Adrenal gland (tissue), 12 donors: Measurements from ENCODE around the gene ZNF786. TPM values are rescaled to one million over a fixed set of nuclear protein-coding genes. Genes with fewer than 3 reads are reported as not detected.

ENCODE experiments used
- DNase-seq, 7 donors: peaks; one replicate each; pipeline ENCODE4 v3.0.0-alpha.2; 2019 to 2020
- H3K27ac ChIP-seq, 5 donors: fragments of 200-600 bp; sonication (generic) in 4 of 5; 1 replicate in 3 of 5; 2 replicates in 2 of 5; pipeline versions ENCODE4 v1.5.1 to v1.8.0; 2016 to 2020; ENCODE audit warnings: mild to moderate bottlenecking in 1 of 5
- H3K27me3 ChIP-seq: fragments of 200-600 bp; 2 replicates; pipeline ENCODE4 v1.8.0; 2021
- H3K36me3 ChIP-seq, 2 donors: fragments of 200-600 bp; replicated peaks in 1 of 2; 1 replicate in 1 of 2; 2 replicates in 1 of 2; pipeline versions ENCODE4 v1.5.1 to v1.8.0; 2018 to 2022
- H3K4me1 ChIP-seq, 2 donors: fragments of 200-600 bp; replicated peaks in 1 of 2; 1 replicate in 1 of 2; 2 replicates in 1 of 2; pipeline versions ENCODE4 v1.5.1 to v1.8.0; 2018 to 2021
- H3K4me3 ChIP-seq, 4 donors: fragments of 200-600 bp; sonication (generic) in 3 of 4; one replicate each; pipeline ENCODE4 v1.5.1; 2016 to 2018
- H3K9me3 ChIP-seq, 3 donors: fragments of 200-600 bp; sonication (generic) in 1 of 3; replicated peaks in 1 of 3; 1 replicate in 2 of 3; 2 replicates in 1 of 3; pipeline versions ENCODE4 v1.5.1 to v1.8.0; 2016 to 2021
- POLR2A ChIP-seq, 2 donors: fragments of 450-650 bp; IDR thresholded peaks; one replicate each; pipeline ENCODE4 v1.6.1; 2017; ENCODE audit warnings: antibody characterized with exemption in 2 of 2, mild to moderate bottlenecking in 2 of 2, moderate library complexity in 1 of 2
- WGBS, 4 donors: extraction: QIAGEN DNeasy Blood & Tissue Kit in 2 of 4; methylation state at CpG; one replicate each; pipeline versions ENCODE4 v1.1.5 to v1.1.7; 2013 to 2017; 5-methylcytosine and 5-hydroxymethylcytosine counted together
- intact Hi-C, 2 donors: fragments of 100-400 bp; cut with DNase I; formaldehyde crosslinking; loops; one replicate each; pipeline versions ENCODE4 v1.14.1 to v1.15.0; 2022 to 2023
- polyA plus RNA-seq, 3 donors: library from polyadenylated mRNA; stranded (reverse); fragments of 200-250 nt in 2 of 3; fragments of 350-450 nt in 1 of 3; fragmentation: Illumina TruSeq in 1 of 3; extraction: RNeasy Lipid Tissue Mini Kit (QIAGEN cat#74804) in 1 of 3; gene quantifications; one replicate each; pipeline ENCODE4 v1.2.3, GENCODE V29; 2013 to 2014
- total RNA-seq, 9 donors: library from RNA; depleted of rRNA in 4 of 9; stranded (reverse); fragments of >200 nt in 4 of 9; fragments of 120-200 nt in 1 of 9; fragmentation: NEBNext Ultra II Directional in 1 of 9; extraction: Animal tissue kit (Norgen Biotek cat#: 25700) in 1 of 9; gene quantifications; one replicate each; pipeline versions ENCODE4 v1.1.0 to v1.2.4, GENCODE V29; 2013 to 2023
- TF ChIP-seq, protein P1 (sequence below), 6 experiments: fragments of 450-650 bp in 4 of 6; fragments of 200-600 bp in 2 of 6; sonication (generic) in 1 of 6; IDR thresholded peaks; 1 replicate in 5 of 6; 2 replicates in 1 of 6; pipeline versions ENCODE4 v1.5.1 to v1.8.0; 2016 to 2021; ENCODE audit warnings: antibody characterized with exemption in 6 of 6, mild to moderate bottlenecking in 2 of 6, moderate library complexity in 1 of 6
- donor health status: healthy with polysubstance abuse.
- donor health status: Bipolar disorder and iron deficiency.
- donor health status: DM: yes; HTN: yes; CAD: no.
- donor health status: DM: no; HTN: no; CAD: no.
- donor health status: DM: no; HTN: no; CAD: no.
- donor health status: DM: yes; HTN: yes; CAD: no.

Gene ZNF786
- total and polyA plus RNA-seq, 12 donors = 2.6 to 13.0 (median 4.8) TPM

DNA sequence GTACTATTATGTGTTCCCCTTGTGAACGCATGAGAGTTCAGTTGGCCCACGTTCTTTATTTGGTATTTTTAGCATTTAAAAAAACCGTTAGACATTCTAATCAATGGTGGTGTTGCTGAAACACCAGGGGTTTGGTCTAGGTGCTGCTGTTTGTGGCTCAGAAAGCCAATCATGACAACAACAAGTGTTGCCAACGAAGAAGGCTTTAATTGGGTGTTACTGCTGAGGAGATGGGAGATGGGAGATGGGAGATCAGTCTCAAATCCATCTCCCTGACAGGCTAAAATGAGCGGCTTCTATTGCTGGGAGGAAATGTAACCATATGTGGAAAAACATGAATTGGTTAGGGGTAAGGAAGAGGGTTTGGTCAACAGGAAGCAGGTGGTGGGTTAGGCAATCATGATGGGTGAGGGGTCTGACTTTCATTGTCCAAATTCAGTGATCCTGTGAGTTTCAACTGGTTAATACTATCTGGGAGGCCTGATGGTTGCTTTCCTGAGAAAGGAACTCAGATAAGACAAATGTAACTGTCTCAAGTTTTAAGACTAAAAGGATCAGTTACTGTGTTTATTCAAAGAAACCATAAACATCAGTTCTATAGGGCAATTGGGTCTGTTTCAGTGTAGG is 40.2 kb upstream of the ZNF786 start:
- intact Hi-C loops = no loop called here
- Histone ChIP-seq H3K27ac (no peak overlapping the region), H3K9me3 (no peaks in the 10 kb centered on the region), H3K36me3 (peaks cover 0 to 9% of the 10 kb centered on the region in 2 donors), H3K27me3 (no peaks in the 10 kb centered on the region), H3K4me1 (peaks cover 0 to 6% of the 10 kb centered on the region in 2 donors), H3K4me3 (no peak overlapping the region)
- no peak for DNase-seq
- TF ChIP-seq, protein P1, sequence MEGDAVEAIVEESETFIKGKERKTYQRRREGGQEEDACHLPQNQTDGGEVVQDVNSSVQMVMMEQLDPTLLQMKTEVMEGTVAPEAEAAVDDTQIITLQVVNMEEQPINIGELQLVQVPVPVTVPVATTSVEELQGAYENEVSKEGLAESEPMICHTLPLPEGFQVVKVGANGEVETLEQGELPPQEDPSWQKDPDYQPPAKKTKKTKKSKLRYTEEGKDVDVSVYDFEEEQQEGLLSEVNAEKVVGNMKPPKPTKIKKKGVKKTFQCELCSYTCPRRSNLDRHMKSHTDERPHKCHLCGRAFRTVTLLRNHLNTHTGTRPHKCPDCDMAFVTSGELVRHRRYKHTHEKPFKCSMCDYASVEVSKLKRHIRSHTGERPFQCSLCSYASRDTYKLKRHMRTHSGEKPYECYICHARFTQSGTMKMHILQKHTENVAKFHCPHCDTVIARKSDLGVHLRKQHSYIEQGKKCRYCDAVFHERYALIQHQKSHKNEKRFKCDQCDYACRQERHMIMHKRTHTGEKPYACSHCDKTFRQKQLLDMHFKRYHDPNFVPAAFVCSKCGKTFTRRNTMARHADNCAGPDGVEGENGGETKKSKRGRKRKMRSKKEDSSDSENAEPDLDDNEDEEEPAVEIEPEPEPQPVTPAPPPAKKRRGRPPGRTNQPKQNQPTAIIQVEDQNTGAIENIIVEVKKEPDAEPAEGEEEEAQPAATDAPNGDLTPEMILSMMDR (IDR thresholded peaks at IDR 0.05) = no peak
- TF ChIP-seq POLR2A (IDR thresholded peaks at IDR 0.05) = no peak
- WGBS, 4 donors = 94 to 98% (median 95%) methylated on average over 5 of the region's 5 CpGs

DNA sequence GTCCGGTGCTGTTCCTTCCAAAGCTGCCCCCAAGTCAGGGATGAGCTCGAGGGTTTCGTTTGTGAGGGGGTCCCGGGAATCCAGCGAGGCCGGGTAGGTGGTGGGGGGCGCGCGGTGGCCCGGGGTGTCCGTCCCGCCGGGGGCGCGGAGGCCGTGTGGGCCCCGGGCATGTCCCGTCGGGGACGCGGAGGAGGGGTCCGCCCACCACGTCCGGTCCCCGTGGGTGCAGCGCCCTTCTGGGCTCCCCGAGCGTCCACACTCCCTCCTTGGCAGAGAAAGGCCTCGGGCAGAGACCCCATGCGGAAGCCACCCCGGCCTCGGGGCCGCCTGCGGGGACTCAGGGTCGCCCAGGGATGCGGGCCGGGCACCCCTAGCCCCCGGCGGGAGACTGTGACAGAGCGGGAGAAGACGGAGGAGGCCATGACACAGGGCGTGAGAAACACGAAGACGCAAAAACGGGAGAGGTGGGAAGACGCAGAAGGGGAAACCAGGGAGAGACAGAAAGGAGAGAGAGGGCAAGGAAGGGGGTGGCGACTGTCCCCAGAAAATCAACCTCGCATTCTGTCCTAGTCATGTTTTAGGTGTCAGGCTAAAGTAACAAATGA is 36.2 kb upstream of the ZNF786 start:
- Histone ChIP-seq H3K27me3 (no peaks in the 10 kb centered on the region), H3K4me1 (peaks cover 7 to 16% of the 10 kb centered on the region in 2 donors), H3K4me3 (peak overlapping the region; percentile 58 to 93 (median 75)), H3K36me3 (peaks cover 0 to 8% of the 10 kb centered on the region in 2 donors), H3K27ac (peak overlapping the region; percentile 84 to 96 (median 92)), H3K9me3 (no peaks in the 10 kb centered on the region)
- TF ChIP-seq, protein P1 (IDR thresholded peaks at IDR 0.05) = no peak
- no peak for TF ChIP-seq POLR2A (IDR thresholded peaks at IDR 0.05)
- intact Hi-C loops = no loop called here
- 0 to 1% (median 0%) methylated on average over 20 to 48 of the region's 48 CpGs for WGBS, 4 donors
- DNase-seq = peak; percentile 48 to 74 (median 56)

DNA sequence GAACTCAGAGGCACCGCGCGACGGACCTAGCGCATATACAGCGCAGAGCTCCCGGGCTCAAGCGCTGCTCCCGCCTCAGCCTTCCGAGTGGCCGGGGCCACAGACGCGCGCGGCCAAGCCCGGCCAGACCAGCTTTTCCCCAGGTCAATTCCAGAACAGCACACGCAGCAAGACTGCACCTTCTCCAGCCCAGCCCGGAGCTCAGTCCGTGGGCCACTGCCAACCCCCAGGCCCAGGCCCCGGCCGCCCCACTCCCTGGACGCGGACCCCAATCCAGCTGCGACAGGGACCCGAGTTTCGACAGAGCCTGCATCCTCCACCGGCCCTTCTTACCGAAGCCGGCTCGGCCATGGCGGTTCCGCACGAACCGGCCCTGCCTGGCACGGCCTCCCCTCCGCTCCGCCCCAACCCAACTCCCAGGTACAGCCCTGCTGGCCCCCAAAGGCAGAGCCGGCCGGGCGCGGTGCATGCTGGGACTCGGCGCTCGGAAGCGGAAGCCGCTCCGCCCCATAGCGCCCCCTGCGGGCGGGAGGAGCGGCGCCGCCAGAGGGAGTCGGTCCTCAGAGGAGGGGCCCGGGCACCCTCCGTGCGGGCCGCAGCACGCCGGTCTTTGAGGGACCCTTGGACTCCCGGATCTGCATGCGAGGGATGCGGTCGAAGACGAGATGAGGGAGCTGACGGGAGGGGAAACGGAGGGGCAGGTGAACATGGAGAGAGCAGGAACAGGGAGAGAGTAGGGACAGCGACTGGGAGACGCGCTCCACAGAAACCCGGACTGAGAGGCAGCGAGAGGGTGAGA is 35.5 kb upstream of the ZNF786 start, which contains the start of gene ZNF425:
TSS of gene ZNF425 (minus strand) at position 462 of the 799 bp plus-strand sequence. CDS start at position 351, 111 bp downstream.
- H3K4me1 ChIP-seq = peaks cover 7 to 16% of the 10 kb centered on the region in 2 donors
- peak within 1 kb of the TSS; percentile 58 to 93 (median 75) for H3K4me3 ChIP-seq
- intact Hi-C loops = no loop called here
- no peaks in the 10 kb centered on the region for H3K9me3 ChIP-seq
- 0 to 1% (median 0%) methylated on average over 22 to 72 of the region's 72 CpGs for WGBS, 4 donors
- peaks cover 0 to 4% of the 10 kb centered on the region in 2 donors for H3K36me3 ChIP-seq
- no peaks in the 10 kb centered on the region for H3K27me3 ChIP-seq
- TF ChIP-seq, protein P1 (IDR thresholded peaks at IDR 0.05) = peak; percentile 88 to 99 (median 93)
- peak; percentile 93 to 96 for TF ChIP-seq POLR2A (IDR thresholded peaks at IDR 0.05)
- DNase-seq = peak; percentile 88 to 93 (median 92)
- H3K27ac ChIP-seq = peak within 1 kb of the TSS; percentile 84 to 96 (median 92)
